GM19035 (cell line): ENCODE data around the gene HAGHL.
"Not testable (repeated sequence)": the region's sequence is repeated elsewhere in the genome, so short reads cannot be mapped to it uniquely, and the experiment has no call there.

Experiments
- ATAC-seq: cut with Tn5 transposase; IDR thresholded peaks from one replicate; pipeline ENCODE4 v1.9.1; 2021; ENCODE audit not compliant: unreplicated experiment

Gene HAGHL

GRCh38 chr16:687499-687898 lies 39.4 kb upstream of the HAGHL start:
- no peak for ATAC-seq

- ATAC-seq, result no peak
Measured at GRCh38 chr16:689175-689897, 37.6 kb upstream of the HAGHL start.

- not testable (repeated sequence) for ATAC-seq
Measured at GRCh38 chr16:691242-691641, 35.7 kb upstream of the HAGHL start.

DNA sequence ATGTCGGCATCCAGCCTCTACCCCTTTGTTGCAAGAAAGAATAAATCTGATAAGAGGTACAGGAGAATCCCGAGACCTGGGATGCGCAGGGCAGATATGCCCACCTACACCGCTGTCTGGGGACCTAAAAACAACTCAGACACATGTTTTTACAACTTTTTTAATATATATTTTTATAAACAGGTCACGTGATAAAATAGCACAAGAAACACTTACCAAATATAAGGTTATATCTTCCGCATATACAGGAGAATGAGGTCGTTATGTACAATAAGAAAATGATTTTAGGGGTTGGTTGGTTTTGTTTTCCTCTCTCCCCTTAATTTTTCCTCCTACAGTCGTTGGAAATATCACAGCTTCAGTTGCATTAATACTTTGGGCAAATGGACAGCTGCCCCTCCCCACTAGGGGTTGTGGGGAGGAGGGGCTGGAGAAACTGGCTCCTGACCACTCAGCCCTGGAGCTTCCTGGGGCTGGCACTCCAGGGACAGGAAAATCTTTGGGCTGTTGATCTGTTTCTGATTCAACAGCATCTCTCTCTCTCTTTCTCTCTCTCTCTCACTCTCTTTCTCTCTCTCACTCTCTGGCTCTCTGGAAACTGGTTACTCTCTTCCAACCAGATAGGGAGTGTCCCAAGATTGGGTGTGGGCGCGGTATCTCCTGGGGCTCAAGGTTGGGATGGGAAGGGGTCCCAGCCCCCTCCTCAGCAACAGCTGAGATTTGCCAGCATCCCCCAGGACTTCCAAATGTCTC lies 34.4 kb upstream of the HAGHL start:
- no peak for ATAC-seq

- no peak for ATAC-seq
Measured at GRCh38 chr16:693364-693763, 33.5 kb upstream of the HAGHL start.

GRCh38 chr16:693766-694165 lies 33.1 kb upstream of the HAGHL start:
- no peak for ATAC-seq

GRCh38 chr16:694187-694862 lies 32.6 kb upstream of the HAGHL start:
- ATAC-seq, result no peak

DNA sequence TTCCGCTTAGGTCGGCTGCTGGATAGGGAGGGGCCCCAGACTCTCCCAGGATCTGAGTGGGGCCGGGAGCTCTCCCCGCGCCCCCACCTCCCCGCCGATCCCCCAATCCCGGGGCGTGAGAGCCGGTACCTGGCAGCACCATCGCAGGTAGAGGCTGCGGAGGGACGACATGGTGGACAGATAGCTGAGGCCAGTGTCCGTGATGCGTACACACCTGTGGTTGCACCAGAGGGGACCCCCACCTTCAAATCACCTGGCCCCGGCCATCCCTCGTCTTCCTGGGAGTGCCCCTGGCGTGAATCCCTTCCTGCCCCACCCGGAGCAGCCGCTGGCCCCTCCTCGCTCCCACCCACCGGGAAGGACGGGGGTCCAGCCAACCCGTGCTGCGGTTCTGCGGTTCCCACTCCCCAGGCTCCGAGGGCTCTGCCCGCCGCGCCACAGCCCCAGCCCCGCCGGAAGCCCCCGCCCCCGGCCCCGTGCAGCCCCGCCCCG lies 32.0 kb upstream of the HAGHL start:
- no peak for ATAC-seq

GRCh38 chr16:695355-696089 lies 31.4 kb upstream of the HAGHL start:
- ATAC-seq, result no peak

GRCh38 chr16:698911-699671 lies 27.8 kb upstream of the HAGHL start:
- ATAC-seq, result no peak

GRCh38 chr16:700684-701584 lies 26.0 kb upstream of the HAGHL start:
- no peak for ATAC-seq

DNA sequence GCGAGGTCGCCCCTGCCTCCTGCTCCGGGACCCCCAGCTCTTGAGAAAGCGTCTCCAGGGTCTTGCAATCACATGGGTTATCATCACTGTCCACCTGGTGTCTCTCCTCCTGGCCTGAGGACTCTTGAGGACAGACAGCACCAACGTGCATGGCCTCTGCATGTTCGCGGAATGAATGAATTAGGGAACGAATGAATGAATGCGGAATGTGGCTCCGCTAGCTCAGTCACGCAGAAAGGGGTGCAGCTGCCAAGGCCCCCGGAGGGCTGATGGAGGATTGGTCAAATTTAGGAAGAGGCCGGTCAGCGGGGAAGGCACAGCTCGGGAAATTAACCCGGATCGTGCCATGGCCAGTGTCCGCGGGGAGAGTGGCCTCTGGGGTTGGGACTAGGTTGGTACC lies 24.6 kb upstream of the HAGHL start:
- no peak for ATAC-seq

DNA sequence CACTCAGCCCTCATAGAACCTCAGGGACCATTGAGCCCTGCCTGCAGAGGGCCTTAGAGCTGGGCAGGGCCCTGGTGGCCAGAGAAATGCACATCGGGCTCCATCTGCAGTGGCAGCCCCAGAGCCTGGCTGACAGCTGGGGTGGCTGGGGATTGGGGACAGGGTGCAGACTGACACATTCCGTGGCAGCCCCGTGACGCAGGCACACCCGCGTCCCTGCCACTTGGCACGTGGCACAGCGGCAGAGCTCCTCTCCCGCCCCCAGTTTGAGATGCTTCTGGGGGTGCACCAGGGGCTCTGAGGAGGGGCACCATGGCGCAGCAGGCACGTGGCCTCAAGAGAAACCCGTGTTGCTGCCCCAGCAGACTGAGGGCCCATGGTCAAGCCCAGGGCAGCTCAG lies 23.5 kb upstream of the HAGHL start:
- no peak for ATAC-seq

GRCh38 chr16:704047-704446 lies 22.9 kb upstream of the HAGHL start:
- no peak for ATAC-seq

DNA sequence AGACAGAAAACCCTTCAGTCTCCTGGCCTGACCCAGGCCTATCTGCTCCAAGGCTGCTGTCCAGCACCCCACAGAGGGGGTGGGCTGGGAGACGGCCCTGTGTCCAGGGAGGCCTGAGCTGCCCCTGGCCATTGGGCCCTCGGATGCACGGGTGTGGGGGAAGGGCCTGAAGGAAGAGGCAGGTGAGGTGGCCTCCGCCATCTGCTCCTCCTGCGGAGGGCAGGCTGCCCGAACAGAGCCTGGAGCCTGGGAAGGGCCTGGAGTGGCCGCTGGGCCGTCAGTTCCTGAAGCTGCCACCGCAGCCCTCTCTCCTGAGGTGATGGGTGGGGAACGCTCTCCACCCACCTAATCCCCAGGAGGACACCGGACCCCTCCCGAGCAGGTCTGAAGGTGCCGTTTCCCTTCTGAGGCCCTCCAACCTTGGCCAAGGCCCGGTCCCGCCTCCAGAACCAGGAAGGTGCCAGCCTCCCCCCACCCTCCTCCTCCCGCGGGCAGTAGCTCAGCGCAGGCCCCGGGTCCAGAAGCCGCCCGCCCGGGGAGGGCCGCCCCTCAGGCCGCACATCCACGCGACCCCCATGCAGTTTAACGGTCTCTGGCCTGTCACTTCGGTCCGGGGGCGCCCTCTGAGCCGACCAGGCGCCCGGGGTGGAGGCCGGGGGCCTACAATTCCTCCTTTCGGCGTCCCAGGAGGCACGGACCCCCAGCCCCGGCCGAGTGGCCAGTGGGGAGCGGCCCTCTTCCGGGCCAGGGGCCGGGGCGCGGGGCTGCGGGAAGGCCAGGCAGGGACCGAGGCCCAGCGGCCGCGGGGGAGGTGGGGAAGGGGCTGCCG lies 22.1 kb upstream of the HAGHL start:
- ATAC-seq, result no peak

GRCh38 chr16:705431-706188 lies 21.3 kb upstream of the HAGHL start, which contains the start of gene FBXL16:
Gene FBXL16, minus strand, starts transcription at chr16:705801. Its CDS starts 8,396 bp downstream, at chr16:697405.
- no peak for ATAC-seq

DNA sequence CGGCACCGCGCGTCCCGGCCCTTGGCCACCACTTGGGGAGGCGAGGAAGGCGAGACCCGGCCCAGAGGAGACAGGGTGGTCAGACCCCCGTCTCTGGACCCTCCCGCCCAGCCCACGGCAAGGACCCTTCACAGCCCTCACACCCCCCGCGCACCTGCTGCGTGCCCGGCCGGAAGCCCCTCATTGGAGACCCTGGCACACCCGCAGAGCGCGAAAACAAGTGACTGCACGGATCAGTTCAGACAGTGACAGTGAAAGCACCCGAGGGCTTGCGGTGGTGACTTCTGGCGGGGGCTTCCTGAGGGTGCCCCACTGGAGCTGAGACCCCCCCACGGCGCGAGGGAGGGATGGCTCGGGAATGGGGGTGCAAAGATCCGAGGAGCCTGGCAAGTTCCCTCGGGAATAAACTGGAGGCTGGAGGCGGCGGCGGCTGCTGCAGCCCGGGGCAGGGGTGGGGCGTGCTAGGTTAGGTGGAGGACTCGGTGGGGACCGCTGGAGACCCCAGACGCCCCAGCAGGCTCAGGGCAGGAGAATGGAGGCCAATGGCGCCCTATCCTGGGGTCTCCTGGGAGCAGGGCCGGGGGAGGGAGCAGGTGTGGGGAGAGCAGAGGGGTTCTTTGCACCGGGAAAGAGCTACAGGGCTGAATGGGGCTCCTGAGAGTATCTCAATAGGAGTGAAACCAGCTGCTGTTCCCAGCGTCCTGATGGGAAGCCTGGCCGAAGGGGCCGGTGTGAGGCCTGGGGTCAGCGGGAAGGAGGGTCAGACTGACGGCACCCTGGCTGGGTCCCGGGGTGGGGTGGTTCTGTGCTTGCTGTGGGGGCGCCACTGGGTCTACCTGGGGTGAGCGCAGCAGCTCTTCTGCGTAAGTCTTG lies 20.5 kb upstream of the HAGHL start:
- no peak for ATAC-seq
